Activated CD8-positive, alpha-beta memory T cell treated with anti-CD3 and anti-CD28 coated beads, Interleukin-2, amount 50 U/mL, for 1 hour (primary cell): ENCODE results near the gene SEPTIN1.

ENCODE experiments used
- DNase-seq: peaks from one replicate; pipeline ENCODE4 v3.0.0-alpha.2; 2020; ENCODE audit errors: extremely low read depth

SEPTIN1 gene

GRCh38 chr16:30382111-30382881 is at the start of gene SEPTIN1:
Gene SEPTIN1 (minus strand): TSS chr16:30382561. CDS start chr16:30382542, 19 bp downstream.
- peak; percentile 62 for DNase-seq

GRCh38 chr16:30430428-30430970 is 48.1 kb upstream of the SEPTIN1 start:
- DNase-seq, result no peak

- DNase-seq, result peak; percentile 96
Measured at GRCh38 chr16:30429678-30430427, 47.5 kb upstream of the SEPTIN1 start, which contains the start of gene DCTPP1. Gene DCTPP1 (minus strand): TSS chr16:30430030. CDS start chr16:30429980, 50 bp downstream.

- no peak for DNase-seq
Measured at GRCh38 chr16:30429418-30429677, 47.0 kb upstream of the SEPTIN1 start.

- DNase-seq, result no peak
Measured at GRCh38 chr16:30428055-30428454, 45.7 kb upstream of the SEPTIN1 start.

GRCh38 chr16:30421010-30421409 is 38.6 kb upstream of the SEPTIN1 start:
- no peak for DNase-seq

- DNase-seq, result no peak
Measured at GRCh38 chr16:30418350-30419181, 36.2 kb upstream of the SEPTIN1 start.

- DNase-seq, result peak; percentile 55
Measured at GRCh38 chr16:30417529-30418349, 35.4 kb upstream of the SEPTIN1 start.

GRCh38 chr16:30416624-30417528 is 34.5 kb upstream of the SEPTIN1 start:
- no peak for DNase-seq

- DNase-seq, result no peak
Measured at GRCh38 chr16:30416047-30416603, 33.8 kb upstream of the SEPTIN1 start.

- DNase-seq, result no peak
Measured at GRCh38 chr16:30414159-30414558, 31.8 kb upstream of the SEPTIN1 start.

- DNase-seq, result no peak
Measured at GRCh38 chr16:30413112-30413806, 30.9 kb upstream of the SEPTIN1 start.

GRCh38 chr16:30409125-30410060 is 27.0 kb upstream of the SEPTIN1 start:
- DNase-seq, result peak; percentile 66

- DNase-seq, result no peak
Measured at GRCh38 chr16:30407804-30408534, 25.6 kb upstream of the SEPTIN1 start.

GRCh38 chr16:30407102-30407803 is 24.9 kb upstream of the SEPTIN1 start, which contains the start of gene ZNF771:
Gene ZNF771 (plus strand): TSS chr16:30407606. CDS start chr16:30408054, 448 bp downstream.
- peak; percentile 55 for DNase-seq

GRCh38 chr16:30406795-30407101 is 24.4 kb upstream of the SEPTIN1 start:
- DNase-seq, result no peak
